ENCODE results near the gene PTP4A2.
"Not testable (repeated sequence)": the region's sequence is repeated elsewhere in the genome, so short reads cannot be mapped to it uniquely, and the experiment has no call there.

The PTP4A2 gene

DNA sequence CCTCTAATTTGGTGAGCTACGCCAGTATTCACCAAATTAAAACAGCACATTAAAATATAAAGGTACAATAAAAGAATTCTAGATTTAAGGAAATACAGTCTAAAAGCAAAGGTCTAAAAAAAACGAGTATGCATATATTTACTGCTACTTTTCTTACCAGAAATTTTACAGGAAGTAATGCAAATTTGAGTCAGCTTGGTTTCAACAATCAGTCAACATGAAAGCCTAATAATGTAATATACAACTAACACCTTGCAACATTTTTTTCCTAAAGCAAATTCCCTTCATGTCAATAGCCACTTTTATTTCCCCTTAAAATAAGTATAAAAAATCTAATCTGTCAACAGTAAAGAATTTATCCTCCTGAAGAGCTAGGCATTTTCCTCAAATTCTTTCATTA is 11.9 kb downstream of the PTP4A2 start:
- no peak for DNase-seq

GRCh38 chr1:31925824-31926223 is 12.3 kb downstream of the PTP4A2 start:
- DNase-seq, result not testable (repeated sequence)

DNA sequence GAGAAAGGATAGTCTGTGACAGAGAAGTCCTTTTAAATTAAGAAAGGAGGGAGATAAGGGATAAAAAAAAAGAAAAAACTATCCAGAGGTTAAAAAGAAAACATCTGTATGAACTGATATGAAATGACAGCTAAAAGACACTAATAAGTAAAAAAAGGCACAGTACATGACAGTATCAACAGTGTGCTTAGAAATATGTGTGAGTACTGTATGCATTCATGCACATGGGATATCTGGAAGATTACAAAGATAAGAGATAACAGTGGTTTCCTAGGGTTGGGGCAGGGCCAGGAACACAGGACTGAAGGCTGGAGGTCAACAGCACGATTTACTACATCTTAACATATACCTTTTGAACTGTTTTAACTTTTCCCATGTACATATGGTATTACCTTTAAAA is 13.3 kb downstream of the PTP4A2 start:
- no peak for DNase-seq

- DNase-seq, result peak in 6 of 51 donors; percentile 4 to 37 (median 20)
Measured at GRCh38 chr1:31923901-31924535, 14.2 kb downstream of the PTP4A2 start.

DNA sequence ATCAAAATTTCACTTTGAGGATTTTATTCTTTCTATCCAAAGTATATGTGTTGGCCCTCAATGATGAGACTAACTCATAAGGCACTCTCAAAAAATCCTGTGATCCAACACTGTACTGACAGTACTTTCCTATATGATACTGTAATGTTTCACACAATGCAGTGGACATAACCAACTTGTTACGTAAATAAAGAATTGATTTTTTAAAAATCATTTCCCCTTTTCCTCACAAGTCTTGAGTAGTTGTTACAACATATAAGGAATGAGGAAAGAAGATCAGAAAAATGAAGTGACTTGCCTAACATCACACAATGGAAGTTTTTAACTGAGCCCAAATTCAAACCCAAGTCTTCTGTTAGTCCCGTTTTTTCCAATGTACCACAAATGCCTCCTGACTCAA is 17.2 kb downstream of the PTP4A2 start:
- DNase-seq, result no peak

- no peak for DNase-seq
Measured at GRCh38 chr1:31919591-31919990, 18.6 kb downstream of the PTP4A2 start.

DNA sequence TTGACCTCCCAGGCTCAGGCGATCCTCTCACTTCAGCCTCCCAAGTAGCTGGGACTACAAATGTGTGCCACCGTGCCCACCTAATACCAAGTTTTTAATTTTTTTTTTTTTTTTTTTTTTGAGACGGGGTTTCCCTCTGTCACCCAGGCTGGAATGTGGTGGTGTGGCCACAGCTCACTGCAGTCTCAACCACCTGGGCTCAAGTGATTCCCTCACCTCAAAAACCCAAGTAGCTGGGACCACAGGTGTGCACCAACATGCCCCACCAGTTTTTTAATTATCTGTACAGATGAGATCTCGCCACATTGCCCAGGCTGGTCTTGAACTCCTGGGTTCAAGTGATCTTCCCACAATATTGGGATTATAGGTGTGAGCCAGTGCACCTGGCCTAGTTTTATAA is 22.7 kb downstream of the PTP4A2 start:
- DNase-seq, result no peak

DNA sequence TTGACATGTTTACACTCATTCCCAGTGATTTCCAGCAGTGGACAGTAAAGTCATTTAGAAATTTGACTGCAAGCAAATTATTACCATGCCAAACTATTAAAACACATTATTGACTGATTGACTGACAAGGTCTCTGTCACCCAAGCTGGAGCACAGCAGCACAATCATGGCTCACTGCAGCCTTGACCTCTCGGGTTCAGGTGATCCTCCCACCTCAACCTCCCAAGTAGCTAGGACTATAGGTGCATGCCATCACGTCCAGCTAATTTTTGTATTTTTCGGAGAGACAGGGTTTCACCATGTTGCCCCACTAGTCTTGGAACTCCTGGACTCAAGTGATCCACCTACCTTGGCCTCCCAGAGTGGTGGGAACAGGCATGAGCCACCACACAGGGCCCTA is 24.2 kb downstream of the PTP4A2 start:
- no peak for DNase-seq

- no peak for DNase-seq
Measured at GRCh38 chr1:31912839-31913239, 25.3 kb downstream of the PTP4A2 start.

- DNase-seq, result no peak
Measured at GRCh38 chr1:31911994-31912780, 26.0 kb downstream of the PTP4A2 start.

DNA sequence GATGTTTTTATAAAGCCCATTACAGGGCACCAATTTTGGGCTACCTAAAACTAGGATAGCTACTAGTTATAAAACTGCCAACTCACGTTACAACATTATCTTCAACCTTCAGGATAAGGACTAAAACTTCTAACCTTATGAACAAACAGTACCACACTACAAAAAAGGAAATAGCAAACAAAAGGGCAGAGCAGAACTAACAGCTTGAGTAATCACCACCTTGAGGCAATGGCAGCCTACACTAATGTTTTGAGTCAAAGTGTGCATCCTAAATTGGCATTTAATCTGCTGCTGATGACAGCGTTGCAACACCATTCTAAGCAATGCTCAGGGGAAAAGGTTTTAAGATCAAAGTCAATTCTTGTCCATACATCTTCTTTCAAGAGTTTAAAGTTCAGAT is 27.2 kb downstream of the PTP4A2 start:
- DNase-seq, result no peak

GRCh38 chr1:31909691-31910090 is 28.5 kb downstream of the PTP4A2 start:
- DNase-seq, result no peak

DNA sequence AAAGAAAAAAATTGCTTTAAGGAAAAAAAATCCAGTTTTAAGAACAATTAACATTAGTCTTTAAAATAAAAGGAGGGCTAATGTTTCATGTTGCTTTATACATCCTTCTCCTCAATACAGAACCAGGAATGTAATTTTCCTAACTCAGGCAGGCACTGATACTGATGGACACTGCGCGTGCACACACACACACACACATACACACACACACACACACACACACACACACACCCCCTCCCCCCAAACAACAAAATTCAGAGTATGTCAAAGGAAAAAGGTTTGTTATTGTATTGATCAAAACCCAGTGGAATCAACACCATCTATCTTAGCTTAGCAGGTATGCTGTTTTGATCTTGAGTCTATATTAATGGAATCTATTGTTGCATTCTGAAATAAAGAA is 31.6 kb downstream of the PTP4A2 start:
- no peak for DNase-seq

GRCh38 chr1:31905681-31906080 is 32.5 kb downstream of the PTP4A2 start:
- DNase-seq, result no peak

GRCh38 chr1:31905093-31905509 is 33.1 kb downstream of the PTP4A2 start:
- DNase-seq, result no peak

GRCh38 chr1:31904339-31905092 is 33.7 kb downstream of the PTP4A2 start:
- no peak for DNase-seq

DNA sequence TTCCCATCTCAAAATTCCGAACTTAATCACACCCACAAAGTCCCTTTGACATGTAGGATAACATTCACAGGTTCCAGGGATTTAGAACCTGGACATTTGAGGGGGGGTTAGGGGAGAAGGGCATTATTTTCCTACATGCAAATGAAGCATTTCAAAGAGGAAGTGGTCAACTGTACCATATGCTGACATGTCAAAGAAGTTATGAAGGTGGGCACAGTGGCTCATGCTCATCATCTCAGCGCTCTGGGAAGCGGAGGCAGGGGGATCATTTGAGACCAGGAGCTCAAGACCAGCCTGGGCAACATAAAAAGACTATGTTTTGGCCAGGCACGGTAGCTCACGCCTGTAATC is 35.7 kb downstream of the PTP4A2 start:
- DNase-seq, result no peak

DNA sequence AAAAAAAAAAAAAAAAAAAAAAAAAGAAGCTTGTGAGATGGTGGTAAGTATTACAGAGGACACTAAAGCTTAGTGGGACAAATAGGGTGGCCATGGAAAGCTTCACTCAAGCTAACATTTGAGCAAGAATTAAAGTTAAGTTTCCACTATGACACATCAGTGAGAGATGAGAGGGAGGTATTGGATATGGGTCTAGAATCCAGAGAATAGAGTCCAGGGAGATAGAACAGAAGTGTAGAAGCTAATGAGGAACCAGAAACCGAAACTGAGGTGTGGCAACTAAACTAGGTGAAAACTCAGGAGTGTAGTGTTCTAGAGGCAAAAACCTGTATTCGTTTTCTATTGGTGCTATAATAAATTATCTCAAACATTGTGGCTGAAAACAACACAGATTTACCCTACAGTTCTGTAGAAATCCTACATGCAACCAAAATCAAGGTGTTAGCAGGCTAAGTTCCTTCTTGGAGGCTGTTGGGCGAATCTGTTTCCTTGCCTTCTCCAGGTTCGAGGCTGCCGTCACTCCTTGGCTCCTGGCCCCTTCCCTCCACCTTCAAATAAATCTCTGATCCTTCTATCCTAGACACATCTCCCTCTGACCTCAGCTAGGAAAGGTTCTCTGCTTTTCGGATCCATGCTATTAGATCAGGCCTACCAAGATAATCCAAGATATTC is 36.2 kb downstream of the PTP4A2 start:
- DNase-seq, result no peak

- no peak for DNase-seq
Measured at GRCh38 chr1:31900790-31901189, 37.4 kb downstream of the PTP4A2 start.

GRCh38 chr1:31897526-31898100 is 40.6 kb downstream of the PTP4A2 start:
- DNase-seq, result no peak

GRCh38 chr1:31895474-31896198 is 42.5 kb downstream of the PTP4A2 start:
- DNase-seq, result not testable (repeated sequence)
